OCI-LY7 (cell line): ENCODE data around the gene DPEP3. TPM values are rescaled to one million over a fixed set of nuclear protein-coding genes. Genes with fewer than 3 reads are reported as not detected.

Experiments used
- BruUV-seq: library from RNA; stranded (reverse); fragments of 400-500 nt; replicated peaks from 2 replicates; lab custom pipeline; 2021; lab: Mats Ljungman, UMichigan
- CTCF ChIA-PET: fragments of 300-600 bp; sonication (Branson Sonifier 250); formaldehyde crosslinking; loops from one replicate; lab custom pipeline; 2022; ENCODE audit warnings: antibody characterized with exemption; ENCODE audit not compliant: unreplicated experiment; lab: Charles Lee
- POLR2A ChIA-PET: fragments of 300-600 bp; sonication (Branson Sonifier 250); formaldehyde crosslinking; loops from one replicate; lab custom pipeline; 2022; ENCODE audit warnings: antibody characterized with exemption; lab: Charles Lee
- DNase-seq: peaks from one replicate; pipeline ENCODE4 v3.0.0-alpha.2; 2015; ENCODE audit warnings: low spot score
- H2AFZ ChIP-seq: fragments of 200-600 bp; sonication (generic), shearing (Covaris generic); 2 replicates; pipeline ENCODE4 v1.6.1; 2014; ENCODE audit warnings: mild to moderate bottlenecking, antibody characterized with exemption, low read length, moderate library complexity
- H3K27ac ChIP-seq: fragments of 200-600 bp; sonication (generic); 2 replicates; pipeline ENCODE4 v1.5.1; 2014; ENCODE audit warnings: mixed run types, low read depth, mild to moderate bottlenecking, moderate library complexity, low read length, inconsistent platforms; ENCODE audit not compliant: poor library complexity, severe bottlenecking
- H3K36me3 ChIP-seq: fragments of 200-600 bp; sonication (generic); 2 replicates; pipeline ENCODE4 v1.6.1; 2014; ENCODE audit warnings: mild to moderate bottlenecking, antibody characterized with exemption, low read length, moderate library complexity, mixed read lengths; ENCODE audit not compliant: insufficient read depth
- H3K4me1 ChIP-seq: fragments of 200-600 bp; sonication (generic); 2 replicates; pipeline ENCODE4 v1.5.1; 2014; ENCODE audit warnings: mild to moderate bottlenecking, low read length; ENCODE audit not compliant: insufficient read depth, poor library complexity, severe bottlenecking
- H3K4me2 ChIP-seq: fragments of 200-600 bp; sonication (generic); 2 replicates; pipeline ENCODE4 v1.6.1; 2014; ENCODE audit warnings: mild to moderate bottlenecking, low read length
- H3K4me3 ChIP-seq: fragments of 200-600 bp; sonication (generic); 2 replicates; pipeline ENCODE4 v1.5.1; 2014; ENCODE audit warnings: mild to moderate bottlenecking, low read depth, low read length; ENCODE audit not compliant: poor library complexity, severe bottlenecking
- H3K79me2 ChIP-seq: fragments of 200-600 bp; sonication (generic); 2 replicates; pipeline ENCODE4 v1.6.1; 2016; ENCODE audit warnings: low read depth, mild to moderate bottlenecking, low read length, moderate library complexity, mixed read lengths; ENCODE audit not compliant: insufficient read depth
- H3K9me2 ChIP-seq: fragments of 200-600 bp; sonication (generic); 2 replicates; pipeline ENCODE4 v1.6.1; 2016; ENCODE audit warnings: mild to moderate bottlenecking, low read length, mixed read lengths; ENCODE audit not compliant: insufficient read depth
- H3K9me3 ChIP-seq: fragments of 200-600 bp; sonication (generic); 2 replicates; pipeline ENCODE4 v1.6.1; 2014; ENCODE audit warnings: mild to moderate bottlenecking, mixed run types, low read length, mixed read lengths
- H4K20me1 ChIP-seq: fragments of 200-600 bp; sonication (generic); 2 replicates; pipeline ENCODE4 v1.6.1; 2014; ENCODE audit warnings: mild to moderate bottlenecking, antibody characterized with exemption, low read length, moderate library complexity, mixed read lengths; ENCODE audit not compliant: insufficient read depth
- CTCF ChIP-seq: fragments of 200-600 bp; sonication (generic); conservative IDR thresholded peaks from 2 replicates; pipeline ENCODE4 v1.5.1; 2014; ENCODE audit warnings: mild to moderate bottlenecking, antibody characterized with exemption, low read length, moderate library complexity, mixed read lengths
- EZH2phosphoT487 ChIP-seq: fragments of 200-600 bp; sonication (generic); IDR thresholded peaks from 2 replicates; pipeline ENCODE4 v1.6.1; 2018; ENCODE audit warnings: low read depth, borderline replicate concordance, mild to moderate bottlenecking, mixed run types, antibody characterized with exemption, low read length, moderate library complexity, mixed read lengths
- intact Hi-C: fragments of 100-400 bp; cut with micrococcal nuclease; formaldehyde crosslinking; loops from one replicate; pipeline ENCODE4 v1.10.0; 2022; ENCODE audit not compliant: unreplicated experiment
- total RNA-seq, 2 experiments: library from RNA; depleted of rRNA in 1 of 2; stranded (reverse); fragments of >200 nt in 1 of 2; shearing (Covaris generic) in 1 of 2; gene quantifications; 2 replicates each; pipeline ENCODE4 v1.2.3, GENCODE V29; 2014 to 2022

DPEP3 gene
- total RNA-seq, 2 experiments from 2014 or later = not detected

- Histone ChIP-seq H3K4me1 (peaks cover 8% of the 10 kb centered on the region), H3K9me3 (no peaks in the 10 kb centered on the region), H2AFZ (no peak overlapping the region), H3K4me3 (no peak overlapping the region), H3K4me2 (no peak overlapping the region), H3K36me3 (no peaks in the 10 kb centered on the region), H3K27ac (no peak overlapping the region), H3K79me2 (no peaks in the 10 kb centered on the region), H4K20me1 (no peaks in the 10 kb centered on the region), H3K9me2 (no peaks in the 10 kb centered on the region)
- no TSS peak for BruUV-seq
- no peak for TF ChIP-seq EZH2phosphoT487
- no peak for TF ChIP-seq CTCF
- ChIA-PET CTCF (interaction anchor here (0.6 kb wide), 1 partner anchor 12 kb away, joined by 3 read pairs; no protein-coding TSS in a partner anchor), POLR2A (interaction anchor here (0.6 kb wide), 1 partner anchor 56 kb away, joined by 4 read pairs; no protein-coding TSS in a partner anchor)
- intact Hi-C loops = no loop called here
- no peak for DNase-seq
Measured at GRCh38 chr16:67946128-67946569, 34.1 kb downstream of the DPEP3 start.

GRCh38 chr16:67945392-67945933, 34.8 kb downstream of the DPEP3 start:
- CTCF ChIA-PET = no interaction called here
- TF ChIP-seq EZH2phosphoT487 (no peak), CTCF (no peak)

GRCh38 chr16:67944690-67945391, 35.5 kb downstream of the DPEP3 start:
- CTCF ChIA-PET = no interaction called here
- DNase-seq = no peak
- no TSS peak for BruUV-seq

More at GRCh38 chr16:67945392-67945933, 34.8 kb downstream of the DPEP3 start:
- Histone ChIP-seq H3K4me2 (no peak overlapping the region), H3K9me2 (no peaks in the 10 kb centered on the region), H2AFZ (no peak overlapping the region), H3K9me3 (no peaks in the 10 kb centered on the region), H3K79me2 (no peaks in the 10 kb centered on the region), H4K20me1 (no peaks in the 10 kb centered on the region), H3K27ac (no peak overlapping the region), H3K36me3 (no peaks in the 10 kb centered on the region), H3K4me3 (no peak overlapping the region), H3K4me1 (peaks cover 8% of the 10 kb centered on the region)
- no peak for DNase-seq
- intact Hi-C loops = no loop called here
- POLR2A ChIA-PET = interaction anchor here (0.6 kb wide), 1 partner anchor 56 kb away, joined by 4 read pairs; no protein-coding TSS in a partner anchor
- BruUV-seq = no TSS peak

More at GRCh38 chr16:67944690-67945391, 35.5 kb downstream of the DPEP3 start:
- Histone ChIP-seq H3K4me1 (peaks cover 12% of the 10 kb centered on the region), H3K79me2 (no peaks in the 10 kb centered on the region), H3K4me3 (no peak overlapping the region), H4K20me1 (no peaks in the 10 kb centered on the region), H2AFZ (no peak overlapping the region), H3K4me2 (no peak overlapping the region), H3K9me2 (no peaks in the 10 kb centered on the region), H3K9me3 (no peaks in the 10 kb centered on the region), H3K36me3 (no peaks in the 10 kb centered on the region), H3K27ac (no peak overlapping the region)
- TF ChIP-seq CTCF (no peak), EZH2phosphoT487 (no peak)
- intact Hi-C loops = no loop called here
- POLR2A ChIA-PET = no interaction called here
